Measurements from ENCODE around the gene C8G. TPM values are rescaled to one million over a fixed set of nuclear protein-coding genes. Genes with fewer than 3 reads are reported as not detected.

C8G gene
- total RNA-seq, 1 experiment from 2014 or later: 0.85 TPM

DNA sequence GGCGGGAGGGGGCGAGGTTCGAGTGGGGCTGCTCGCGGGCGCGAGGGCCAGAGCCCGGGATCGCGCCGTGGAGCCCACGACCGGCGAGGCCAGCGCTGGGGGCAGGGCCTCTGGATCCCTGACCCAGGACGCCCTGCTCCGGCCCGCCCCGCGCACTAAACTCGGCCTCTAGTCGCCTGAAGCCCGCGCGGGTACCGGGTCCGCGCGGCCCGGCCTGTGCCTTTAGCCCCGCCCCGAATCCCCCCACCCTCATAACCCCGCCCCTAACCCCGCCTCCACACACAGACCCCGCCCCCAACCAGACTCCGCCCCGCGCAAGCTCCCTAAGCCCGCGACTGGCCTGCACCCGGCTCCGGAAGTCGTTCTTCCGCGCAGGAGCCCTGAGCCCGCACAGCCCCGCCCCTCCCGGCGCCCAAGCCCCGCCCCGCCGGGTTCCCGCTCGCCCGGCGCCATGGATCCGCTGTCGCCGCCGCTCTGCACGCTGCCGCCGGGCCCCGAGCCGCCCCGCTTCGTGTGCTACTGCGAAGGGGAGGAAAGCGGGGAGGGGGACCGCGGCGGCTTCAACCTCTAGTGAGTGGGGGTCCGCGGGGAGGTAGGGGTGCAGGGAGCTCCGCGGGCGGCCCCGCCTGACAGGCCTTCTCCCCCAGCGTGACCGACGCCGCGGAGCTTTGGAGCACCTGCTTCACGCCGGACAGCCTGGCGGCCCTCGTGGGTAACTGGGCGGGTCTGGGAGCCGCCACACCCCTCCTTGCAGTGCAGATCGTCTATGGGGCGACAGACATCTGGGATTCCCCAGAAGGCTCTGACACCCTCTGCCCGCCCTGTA is 47.2 kb downstream of the C8G start, which contains the start of gene PAXX:
Gene PAXX (plus strand): TSS at position 430 of the 826 bp plus-strand sequence. CDS start 22 bp downstream, at position 452.
- no peaks in the 10 kb centered on the region; the same call in 1 of the 2 replicates for H3K4me1 Mint-ChIP-seq
- ChIA-PET POLR2A (interaction anchor here (0.6 to 1.6 kb wide), 3 partner anchors 9 to 26 kb away, joined by 4 to 6 read pairs (median 4); no protein-coding TSS in a partner anchor), CTCF (interaction anchor here (0.5 to 4.8 kb wide), 27 partner anchors 8 to 431 kb away, joined by 3 to 34 read pairs (median 4); partner anchors contain the start of genes AJM1, EDF1, ENTPD2 and EXD3)
- peaks cover 34% of the 10 kb centered on the region for H3K27me3 Mint-ChIP-seq (ENCODE audit: low read depth)
- ATAC-seq (peak; percentile 90), DNase-seq (ENCODE audit: low spot score) (peak; percentile 93)
- H3K27ac Mint-ChIP-seq: no peak within 1 kb of the TSS
- peak within 1 kb of the TSS; percentile 72 for H3K4me3 Mint-ChIP-seq
- peaks cover 9% of the 10 kb centered on the region for H3K9me3 Mint-ChIP-seq
- H3K36me3 Mint-ChIP-seq: no peaks in the 10 kb centered on the region
- TF ChIP-seq ZNF512 (CRISPR knock-in tag; IDR thresholded peaks at IDR 0.05; ENCODE audit: borderline replicate concordance) (no peak), ZNF281 (CRISPR knock-in tag; IDR thresholded peaks at IDR 0.05) (no peak), RELA (CRISPR knock-in tag; IDR thresholded peaks at IDR 0.05; ENCODE audit: borderline replicate concordance) (no peak), NR1H2 (CRISPR knock-in tag; IDR thresholded peaks at IDR 0.05) (no peak), HMGA2 (CRISPR knock-in tag; IDR thresholded peaks at IDR 0.05) (no peak), ZNF416 (CRISPR knock-in tag; IDR thresholded peaks at IDR 0.05) (no peak), AFF4 (CRISPR knock-in tag; IDR thresholded peaks at IDR 0.05; ENCODE audit: borderline replicate concordance) (no peak), ATF3 (CRISPR knock-in tag; conservative IDR thresholded peaks at IDR 0.05) (no peak), JAZF1 (CRISPR knock-in tag; IDR thresholded peaks at IDR 0.05) (no peak), TCF7 (CRISPR knock-in tag; IDR thresholded peaks at IDR 0.05; ENCODE audit: low read depth) (0 out of 2 replicates have a peak, but pooled peaks have one; percentile 52), KAT7 (CRISPR knock-in tag; IDR thresholded peaks at IDR 0.05; ENCODE audit: borderline replicate concordance) (no peak), HMGXB4 (CRISPR knock-in tag; IDR thresholded peaks at IDR 0.05) (peak; percentile 44; the same call in 1 of the 2 replicates), MYBL2 (CRISPR knock-in tag; IDR thresholded peaks at IDR 0.05) (peak; percentile 65; the same call in 1 of the 2 replicates), ZNF232 (CRISPR knock-in tag; IDR thresholded peaks at IDR 0.05) (no peak), ZNF121 (CRISPR knock-in tag; IDR thresholded peaks at IDR 0.05) (no peak), ATF1 (CRISPR knock-in tag; IDR thresholded peaks at IDR 0.05) (no peak), ATF6 (CRISPR knock-in tag; IDR thresholded peaks at IDR 0.05) (no peak), ZNF219 (CRISPR knock-in tag; IDR thresholded peaks at IDR 0.05; ENCODE audit: borderline replicate concordance) (no peak)
- TF ChIP-seq, protein P1, sequence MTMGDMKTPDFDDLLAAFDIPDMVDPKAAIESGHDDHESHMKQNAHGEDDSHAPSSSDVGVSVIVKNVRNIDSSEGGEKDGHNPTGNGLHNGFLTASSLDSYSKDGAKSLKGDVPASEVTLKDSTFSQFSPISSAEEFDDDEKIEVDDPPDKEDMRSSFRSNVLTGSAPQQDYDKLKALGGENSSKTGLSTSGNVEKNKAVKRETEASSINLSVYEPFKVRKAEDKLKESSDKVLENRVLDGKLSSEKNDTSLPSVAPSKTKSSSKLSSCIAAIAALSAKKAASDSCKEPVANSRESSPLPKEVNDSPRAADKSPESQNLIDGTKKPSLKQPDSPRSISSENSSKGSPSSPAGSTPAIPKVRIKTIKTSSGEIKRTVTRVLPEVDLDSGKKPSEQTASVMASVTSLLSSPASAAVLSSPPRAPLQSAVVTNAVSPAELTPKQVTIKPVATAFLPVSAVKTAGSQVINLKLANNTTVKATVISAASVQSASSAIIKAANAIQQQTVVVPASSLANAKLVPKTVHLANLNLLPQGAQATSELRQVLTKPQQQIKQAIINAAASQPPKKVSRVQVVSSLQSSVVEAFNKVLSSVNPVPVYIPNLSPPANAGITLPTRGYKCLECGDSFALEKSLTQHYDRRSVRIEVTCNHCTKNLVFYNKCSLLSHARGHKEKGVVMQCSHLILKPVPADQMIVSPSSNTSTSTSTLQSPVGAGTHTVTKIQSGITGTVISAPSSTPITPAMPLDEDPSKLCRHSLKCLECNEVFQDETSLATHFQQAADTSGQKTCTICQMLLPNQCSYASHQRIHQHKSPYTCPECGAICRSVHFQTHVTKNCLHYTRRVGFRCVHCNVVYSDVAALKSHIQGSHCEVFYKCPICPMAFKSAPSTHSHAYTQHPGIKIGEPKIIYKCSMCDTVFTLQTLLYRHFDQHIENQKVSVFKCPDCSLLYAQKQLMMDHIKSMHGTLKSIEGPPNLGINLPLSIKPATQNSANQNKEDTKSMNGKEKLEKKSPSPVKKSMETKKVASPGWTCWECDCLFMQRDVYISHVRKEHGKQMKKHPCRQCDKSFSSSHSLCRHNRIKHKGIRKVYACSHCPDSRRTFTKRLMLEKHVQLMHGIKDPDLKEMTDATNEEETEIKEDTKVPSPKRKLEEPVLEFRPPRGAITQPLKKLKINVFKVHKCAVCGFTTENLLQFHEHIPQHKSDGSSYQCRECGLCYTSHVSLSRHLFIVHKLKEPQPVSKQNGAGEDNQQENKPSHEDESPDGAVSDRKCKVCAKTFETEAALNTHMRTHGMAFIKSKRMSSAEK (CRISPR knock-in tag; IDR thresholded peaks at IDR 0.05; ENCODE audit: borderline replicate concordance): no peak

All from WTC11 (cell line).